Neural cell (in vitro differentiated cells): Measurements from ENCODE around the gene DMAP1. TPM values are rescaled to one million over a fixed set of nuclear protein-coding genes. Genes with fewer than 3 reads are reported as not detected.
A peak's percentile ranks its signal among the peaks of the same experiment; 100 is the strongest.

Experiments used
- H2AFZ ChIP-seq: fragments of 200-600, 300-800 bp; sonication (generic), shearing (Covaris generic); 2 replicates; pipeline ENCODE4 v1.6.0; 2014; ENCODE audit warnings: low read depth, mild to moderate bottlenecking, antibody characterized with exemption, low read length, moderate library complexity
- H3F3A ChIP-seq: fragments of 200-600 bp; shearing (Covaris generic); 2 replicates; pipeline ENCODE4 v1.6.1; 2016; ENCODE audit warnings: mild to moderate bottlenecking, moderate library complexity, mixed read lengths, antibody characterized with exemption, low read length; ENCODE audit not compliant: insufficient read depth, poor library complexity, severe bottlenecking
- H3K27ac ChIP-seq: fragments of 200-600, 300-800 bp; sonication (generic), shearing (Covaris generic); 2 replicates; pipeline ENCODE4 v1.5.1; 2014; ENCODE audit warnings: mild to moderate bottlenecking, low read length, moderate library complexity
- H3K27me3 ChIP-seq: fragments of 300-800, 200-600 bp; sonication (generic), shearing (Covaris generic); 2 replicates; pipeline ENCODE4 v1.6.0; 2014; ENCODE audit warnings: mild to moderate bottlenecking, low read depth, low read length, moderate library complexity; ENCODE audit not compliant: insufficient read depth
- H3K36me3 ChIP-seq: fragments of 300-800, 200-600 bp; sonication (generic), shearing (Covaris generic); 2 replicates; pipeline ENCODE4 v1.5.1; 2014; ENCODE audit warnings: mild to moderate bottlenecking, antibody characterized with exemption, low read length, moderate library complexity; ENCODE audit not compliant: insufficient read depth
- H3K4me2 ChIP-seq: fragments of 300-800, 200-600 bp; sonication (generic), shearing (Covaris generic); 2 replicates; pipeline ENCODE4 v1.6.0; 2014; ENCODE audit warnings: mild to moderate bottlenecking, low read length
- H3K4me3 ChIP-seq: fragments of 300-800, 200-600 bp; sonication (generic), shearing (Covaris generic); 2 replicates; pipeline ENCODE4 v1.5.1; 2014; ENCODE audit warnings: mild to moderate bottlenecking, low read length, moderate library complexity
- H3K79me2 ChIP-seq: fragments of 200-600 bp; shearing (Covaris generic); replicated peaks from 2 replicates; pipeline ENCODE4 v1.6.0; 2014; ENCODE audit warnings: mild to moderate bottlenecking, low read length, moderate library complexity; ENCODE audit not compliant: insufficient read depth
- H3K9ac ChIP-seq: fragments of 300-800, 200-600 bp; sonication (generic), shearing (Covaris generic); 2 replicates; pipeline ENCODE4 v1.6.1; 2016; ENCODE audit warnings: mild to moderate bottlenecking, low read length, mixed read lengths
- H3K9me2 ChIP-seq: fragments of 200-600 bp; shearing (Covaris generic); 2 replicates; pipeline ENCODE4 v1.6.1; 2016; ENCODE audit warnings: mild to moderate bottlenecking, low read length, mixed read lengths; ENCODE audit not compliant: insufficient read depth
- H3K9me3 ChIP-seq: fragments of 200-600, 300-800 bp; sonication (generic), shearing (Covaris generic); 2 replicates; pipeline ENCODE4 v1.6.1; 2016; ENCODE audit warnings: mild to moderate bottlenecking, mixed run types, low read length, moderate library complexity, mixed read lengths
- H4K20me1 ChIP-seq: fragments of 200-600 bp; shearing (Covaris generic); 2 replicates; pipeline ENCODE4 v1.6.1; 2016; ENCODE audit warnings: mild to moderate bottlenecking, mixed run types; ENCODE audit not compliant: insufficient read depth
- CTCF ChIP-seq: fragments of 450-650 bp; IDR thresholded peaks from 2 replicates; pipeline ENCODE4 v1.5.1; 2014; ENCODE audit warnings: antibody characterized with exemption, mild to moderate bottlenecking, moderate library complexity; ENCODE audit not compliant: poor library complexity, severe bottlenecking
- EZH2 ChIP-seq: fragments of 200-600, 300-800 bp; shearing (Covaris generic), sonication (generic); IDR thresholded peaks from 2 replicates; pipeline ENCODE4 v1.6.1; 2014; ENCODE audit warnings: antibody characterized with exemption, low read length, borderline replicate concordance, mild to moderate bottlenecking; ENCODE audit not compliant: insufficient read depth, poor library complexity, severe bottlenecking
- MXI1 ChIP-seq: fragments of 450-650 bp; conservative IDR thresholded peaks from 2 replicates; pipeline ENCODE4 v1.6.1; 2014; ENCODE audit warnings: antibody characterized with exemption, mild to moderate bottlenecking; ENCODE audit not compliant: poor library complexity, severe bottlenecking
- RAD21 ChIP-seq: fragments of 450-650 bp; conservative IDR thresholded peaks from 2 replicates; pipeline ENCODE4 v1.6.1; 2014; ENCODE audit warnings: antibody characterized with exemption, mild to moderate bottlenecking, moderate library complexity
- REST ChIP-seq: IDR thresholded peaks from 2 replicates; pipeline ENCODE4 v1.6.1; 2012; ENCODE audit warnings: borderline replicate concordance
- TAF1 ChIP-seq: IDR thresholded peaks from 2 replicates; pipeline ENCODE4 v1.6.1; 2012; ENCODE audit warnings: low read depth
- polyA plus RNA-seq: library from polyadenylated mRNA; depleted of rRNA; stranded (reverse); fragments of >200 nt; gene quantifications from 2 replicates; pipeline ENCODE4 v1.2.3, GENCODE V29; 2014

The DMAP1 gene
- polyA plus RNA-seq, 1 donor from 2014 or later, result 55.6 TPM

- no peak overlapping the region for H3K4me3 ChIP-seq
- H4K20me1 ChIP-seq, result no peaks in the 10 kb centered on the region
- H3K9ac ChIP-seq, result no peak overlapping the region
- H3F3A ChIP-seq, result no peaks in the 10 kb centered on the region
- no peaks in the 10 kb centered on the region for H3K9me2 ChIP-seq
- no peaks in the 10 kb centered on the region for H3K9me3 ChIP-seq
- H3K27me3 ChIP-seq, result no peaks in the 10 kb centered on the region
- H3K27ac ChIP-seq, result no peak overlapping the region
- no peak overlapping the region for H2AFZ ChIP-seq
- H3K79me2 ChIP-seq, result peaks cover 7% of the 10 kb centered on the region
- no peaks in the 10 kb centered on the region for H3K36me3 ChIP-seq
- no peak overlapping the region for H3K4me2 ChIP-seq
- no peak for TF ChIP-seq MXI1
- no peak for TF ChIP-seq TAF1
- TF ChIP-seq RAD21, result no peak
These were observed 2.7 kb upstream of the DMAP1 start for GRCh38 chr1:44210595-44210994.

- Histone ChIP-seq H2AFZ (peak overlapping the region; percentile 86), H3K9me3 (no peaks in the 10 kb centered on the region), H3K79me2 (peaks cover 7% of the 10 kb centered on the region), H3K9ac (peak overlapping the region; percentile 80), H3K36me3 (no peaks in the 10 kb centered on the region), H3K27ac (peak overlapping the region; percentile 34), H3F3A (no peaks in the 10 kb centered on the region), H3K27me3 (no peaks in the 10 kb centered on the region), H3K4me2 (peak overlapping the region; percentile 49), H4K20me1 (no peaks in the 10 kb centered on the region), H3K4me3 (peak overlapping the region; percentile 73), H3K9me2 (no peaks in the 10 kb centered on the region)
- TF ChIP-seq RAD21, result no peak
- TF ChIP-seq CTCF, result no peak
- no peak for TF ChIP-seq EZH2
- no peak for TF ChIP-seq TAF1
- TF ChIP-seq REST, result no peak
- TF ChIP-seq MXI1, result no peak
These were observed 683 bp upstream of the DMAP1 start for GRCh38 chr1:44212355-44213221.
